GM21526 (cell line): Measurements from ENCODE around the gene UBE2F.

Experiments
- ATAC-seq: cut with Tn5 transposase; IDR thresholded peaks from one replicate; pipeline ENCODE4 v1.9.1; 2021; ENCODE audit warnings: moderate library complexity; ENCODE audit not compliant: unreplicated experiment, low FRiP score

The UBE2F gene

GRCh38 chr2:238067939-238068338, 101.1 kb downstream of the UBE2F start:
- no peak for ATAC-seq

DNA sequence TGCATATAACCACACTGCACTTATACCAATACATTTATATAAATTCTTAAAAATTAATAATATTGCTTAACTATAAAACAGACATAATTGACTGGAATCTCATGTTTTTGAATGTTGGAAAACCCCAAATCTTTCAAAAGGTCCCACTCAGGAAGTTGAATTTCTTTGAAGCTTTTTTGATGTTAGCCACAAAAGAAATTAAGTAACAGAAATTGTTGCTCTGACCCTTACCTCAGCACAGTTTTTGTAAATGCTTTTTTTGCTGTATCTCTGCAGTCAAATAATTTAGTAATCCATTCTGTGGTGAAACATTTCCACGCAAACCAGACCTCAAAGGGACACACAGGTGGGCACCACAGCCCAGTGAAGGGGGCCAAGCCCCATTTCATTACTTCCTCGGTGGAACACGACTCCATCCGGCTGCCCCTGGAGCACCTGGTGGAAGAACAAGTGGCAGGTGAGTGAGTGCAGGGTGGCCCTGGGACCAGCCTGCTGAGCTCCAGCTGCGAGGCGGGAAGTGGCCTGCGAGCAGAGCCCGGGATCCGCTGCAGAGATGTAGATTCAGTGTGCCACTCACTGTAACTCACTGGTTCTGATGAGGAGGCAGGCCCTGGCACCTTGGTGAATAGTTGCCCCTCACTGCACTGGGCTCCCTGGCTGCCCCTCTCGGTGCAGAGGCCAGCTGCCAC, 102.4 kb downstream of the UBE2F start:
- no peak for ATAC-seq

- no peak for ATAC-seq
These were observed 103.1 kb downstream of the UBE2F start for GRCh38 chr2:238069877-238070276.

DNA sequence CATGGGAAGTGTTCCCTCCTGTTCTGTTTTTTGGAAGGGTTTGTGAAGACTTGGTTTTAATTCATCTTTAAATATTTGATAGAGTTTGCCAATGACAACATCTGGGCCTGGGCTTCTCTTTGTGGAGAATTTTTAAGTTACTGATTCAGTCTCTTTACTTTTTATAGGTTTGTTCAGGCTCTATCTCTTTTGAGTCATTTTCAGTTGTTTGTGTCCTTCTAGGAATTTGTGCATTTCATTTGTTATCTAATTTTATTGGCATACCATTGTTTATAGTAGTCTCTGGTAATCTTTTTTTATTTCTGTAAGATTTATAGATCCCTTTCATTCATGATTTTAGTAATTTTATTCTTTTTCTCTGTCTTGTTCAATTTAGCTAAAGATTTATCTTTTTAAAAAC, 108.6 kb downstream of the UBE2F start:
- ATAC-seq: no peak

GRCh38 chr2:238077292-238077691, 110.5 kb downstream of the UBE2F start:
- ATAC-seq: no peak

DNA sequence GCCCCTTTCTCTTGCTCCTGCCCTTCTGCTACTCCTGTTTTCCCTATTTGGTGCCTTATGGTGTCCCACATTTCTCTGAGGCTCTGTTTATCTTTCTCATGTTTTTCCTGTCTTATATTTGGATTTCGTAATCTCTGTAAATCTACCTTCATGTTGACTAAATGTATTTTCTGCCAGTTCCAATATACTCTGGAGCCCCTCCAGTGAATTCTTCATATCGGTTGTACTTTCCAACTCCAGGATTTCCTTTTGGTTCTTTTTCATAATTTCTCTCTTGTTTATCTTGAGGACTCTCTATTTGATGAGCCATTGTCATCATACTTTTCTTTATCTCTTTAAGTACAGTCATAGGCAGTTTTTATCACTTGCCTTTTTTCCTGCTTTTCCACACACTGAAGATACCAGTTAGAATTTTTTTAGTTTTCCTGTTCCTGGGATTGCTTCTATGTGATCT, 113.1 kb downstream of the UBE2F start:
- ATAC-seq: no peak

- no peak for ATAC-seq
These were observed 113.7 kb downstream of the UBE2F start for GRCh38 chr2:238080518-238080917.

GRCh38 chr2:238081150-238081549, 114.3 kb downstream of the UBE2F start:
- no peak for ATAC-seq

DNA sequence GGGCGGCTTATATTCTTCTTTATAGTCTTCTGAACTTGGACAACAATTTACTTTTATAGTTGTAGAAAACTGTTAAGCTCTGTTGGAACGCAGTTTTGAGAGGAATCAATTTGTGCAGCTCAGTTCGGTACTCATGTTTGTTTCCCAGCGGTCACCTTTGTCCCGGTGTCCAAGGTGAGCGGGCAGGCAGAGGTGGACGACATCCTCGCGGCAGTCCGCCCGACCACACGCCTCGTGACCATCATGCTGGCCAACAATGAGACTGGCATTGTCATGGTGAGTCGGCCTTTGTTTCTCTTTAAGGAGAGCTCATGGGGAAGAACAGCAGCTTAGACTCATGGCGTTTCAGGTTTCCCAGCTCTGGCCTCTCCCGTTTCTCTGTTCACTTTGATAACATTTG, 114.7 kb downstream of the UBE2F start:
- ATAC-seq: no peak

DNA sequence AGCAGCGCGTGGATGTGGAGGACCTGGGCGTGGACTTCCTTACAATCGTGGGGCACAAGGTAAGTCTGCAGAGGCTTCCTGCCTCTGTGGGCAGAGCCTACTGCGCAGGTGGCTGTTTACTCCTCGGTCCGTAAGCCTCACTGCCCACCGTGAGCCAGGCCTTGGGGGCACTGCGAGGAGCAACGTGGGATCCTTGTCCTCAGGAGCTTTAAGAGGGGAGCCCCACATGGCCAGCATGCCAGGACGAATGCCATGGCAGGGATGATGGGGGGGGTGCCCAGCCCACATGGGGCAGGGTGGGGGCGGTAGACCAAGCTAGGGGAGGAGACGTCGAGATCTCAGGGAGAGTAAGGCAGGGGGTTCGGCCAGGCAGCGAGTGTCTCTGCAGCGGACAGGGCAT, 115.3 kb downstream of the UBE2F start:
- no peak for ATAC-seq

GRCh38 chr2:238082827-238083226, 116.0 kb downstream of the UBE2F start:
- ATAC-seq: no peak

DNA sequence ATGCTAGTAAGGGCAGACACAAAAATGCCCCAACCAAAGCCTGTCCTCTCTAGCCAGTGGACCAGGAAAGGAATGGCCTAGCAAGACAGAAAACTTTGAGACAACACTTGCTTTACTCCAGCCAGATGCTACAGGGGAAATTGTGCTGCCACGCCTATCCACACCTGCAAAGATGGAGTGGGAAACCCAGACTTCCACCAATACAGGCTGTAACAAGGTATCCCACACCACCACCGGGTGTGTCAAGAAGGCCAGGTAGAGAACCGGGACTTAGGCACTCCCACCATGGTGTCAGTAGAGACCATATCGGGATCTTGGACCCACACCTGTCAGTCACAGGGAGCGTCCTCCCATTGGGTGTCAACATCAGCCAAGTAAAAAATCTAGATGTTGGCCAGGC, 117.1 kb downstream of the UBE2F start:
- ATAC-seq: no peak

DNA sequence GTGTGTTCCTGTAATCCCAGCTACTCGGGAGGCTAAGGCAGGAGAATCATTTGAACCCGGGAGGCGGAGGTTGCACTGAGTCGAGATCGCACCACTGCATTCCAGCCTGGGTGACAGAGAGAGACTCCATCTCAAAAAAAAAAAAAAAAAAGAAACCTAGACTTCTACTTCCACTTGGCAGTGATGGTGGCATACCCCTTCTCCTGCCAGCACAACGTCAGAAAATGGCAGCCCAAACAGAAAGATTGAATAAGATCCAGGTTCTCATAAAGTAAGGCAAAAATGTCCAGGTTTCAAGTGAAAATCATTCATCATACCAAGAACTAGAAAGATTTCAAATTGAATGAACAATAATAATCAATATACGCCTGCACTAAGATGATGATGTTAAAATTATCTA, 117.9 kb downstream of the UBE2F start:
- no peak for ATAC-seq

- ATAC-seq: no peak
These were observed 119.1 kb downstream of the UBE2F start for GRCh38 chr2:238085899-238086298.

DNA sequence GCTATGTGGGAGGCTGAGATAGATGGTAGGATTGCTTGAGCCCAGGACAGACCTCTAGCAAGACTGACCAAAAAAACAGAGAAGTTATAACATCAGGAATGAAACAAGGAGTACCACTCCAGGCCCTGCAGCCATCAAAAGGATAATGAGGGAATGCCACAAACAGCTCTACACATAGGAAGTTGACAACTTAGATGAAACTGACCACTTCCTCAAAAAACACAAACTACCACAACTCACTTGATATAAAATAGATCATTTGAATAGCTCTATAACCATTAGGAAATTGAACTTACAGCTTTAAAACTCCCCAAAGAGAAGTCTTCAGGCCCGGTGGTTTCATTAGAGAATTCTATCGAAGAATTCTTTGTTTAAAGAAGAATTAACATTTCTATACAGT, 120.4 kb downstream of the UBE2F start:
- no peak for ATAC-seq

DNA sequence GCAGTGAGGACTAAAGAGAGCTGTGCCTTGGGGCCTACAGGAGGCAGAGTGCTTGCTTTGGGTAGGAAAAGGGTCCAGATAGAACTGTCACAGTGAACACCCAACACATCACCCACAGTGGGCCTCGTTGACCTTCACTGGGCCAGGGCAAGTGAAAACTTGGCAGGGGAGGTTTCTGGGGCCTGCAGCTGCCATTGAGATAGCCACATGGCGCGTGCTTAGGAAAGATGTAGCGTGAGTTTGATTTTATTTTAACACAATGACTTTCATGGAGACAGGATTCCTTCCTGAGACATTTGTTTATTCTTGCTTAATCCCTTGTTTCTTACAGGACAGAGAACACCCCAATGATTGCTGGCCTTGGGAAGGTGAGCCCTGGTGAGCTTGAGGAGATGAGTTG, 124.1 kb downstream of the UBE2F start:
- ATAC-seq: no peak

DNA sequence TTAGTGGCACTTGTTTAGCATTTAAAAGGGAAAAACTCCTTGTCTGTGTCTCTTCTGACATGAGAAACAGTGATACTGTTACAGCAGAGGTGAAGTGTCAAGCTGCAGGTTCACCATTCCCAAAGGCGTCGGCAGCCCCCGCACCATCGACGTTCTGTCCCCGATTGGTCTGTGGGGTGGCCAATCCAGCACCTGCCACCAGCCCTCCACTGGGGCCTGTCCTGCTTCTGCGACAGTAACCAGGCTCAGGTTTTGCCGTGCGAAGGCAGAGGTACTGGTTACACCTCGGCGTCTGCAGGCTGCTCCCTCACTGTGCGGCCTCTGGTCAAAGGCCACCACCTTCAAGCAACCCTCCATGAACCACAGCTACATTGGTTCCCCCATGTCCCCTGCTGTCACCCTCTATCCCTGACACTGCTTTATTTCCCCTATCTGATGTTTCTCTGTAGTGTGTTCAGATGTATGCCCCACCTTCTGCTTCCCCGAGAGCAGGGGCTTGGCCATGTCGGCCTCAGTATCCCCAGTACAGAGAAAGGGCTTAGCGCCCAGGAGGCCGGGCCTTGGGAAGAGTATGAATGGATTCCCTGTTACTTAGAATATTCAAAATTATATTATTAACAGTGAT, 124.7 kb downstream of the UBE2F start:
- ATAC-seq: no peak
